ENCODE measurements around the gene BSN.

GRCh38 chr3:49625071-49625470 lies 70.8 kb downstream of the BSN start:
- no peak for TF ChIP-seq CTCF (conservative IDR thresholded peaks at IDR 0.05; ENCODE audit: low read length)
- no peak for TF ChIP-seq EZH2phosphoT487 (IDR thresholded peaks at IDR 0.05; ENCODE audit: borderline replicate concordance, low read depth, low read length)

All from OCI-LY7 (cell line).